HG02943 (cell line): ENCODE data around the gene GLRX5.
"Not testable (repeated sequence)": the region's sequence is repeated elsewhere in the genome, so short reads cannot be mapped to it uniquely, and the experiment has no call there.

Experiments
- ATAC-seq: cut with Tn5 transposase; IDR thresholded peaks from one replicate; pipeline ENCODE4 v1.9.1; 2021; ENCODE audit warnings: mild to moderate bottlenecking, low read depth, moderate library complexity; ENCODE audit not compliant: unreplicated experiment

GLRX5 gene

GRCh38 chr14:95549656-95550585, 15.1 kb downstream of the GLRX5 start:
- ATAC-seq, result no peak

- no peak for ATAC-seq
Measured at GRCh38 chr14:95551435-95551834, 16.6 kb downstream of the GLRX5 start.

- no peak for ATAC-seq
Measured at GRCh38 chr14:95553141-95553540, 18.3 kb downstream of the GLRX5 start.

- no peak for ATAC-seq
Measured at GRCh38 chr14:95555053-95555452, 20.2 kb downstream of the GLRX5 start.

- ATAC-seq, result no peak
Measured at GRCh38 chr14:95557291-95557690, 22.4 kb downstream of the GLRX5 start.

GRCh38 chr14:95557832-95558231, 23.0 kb downstream of the GLRX5 start:
- ATAC-seq, result no peak

- ATAC-seq, result no peak
Measured at GRCh38 chr14:95559203-95559602, 24.4 kb downstream of the GLRX5 start.

- ATAC-seq, result peak; percentile 70
Measured at GRCh38 chr14:95561001-95561412, 26.2 kb downstream of the GLRX5 start.

GRCh38 chr14:95562892-95563685, 28.2 kb downstream of the GLRX5 start:
- no peak for ATAC-seq

- ATAC-seq, result no peak
Measured at GRCh38 chr14:95564060-95564459, 29.2 kb downstream of the GLRX5 start.

- no peak for ATAC-seq
Measured at GRCh38 chr14:95569440-95569839, 34.6 kb downstream of the GLRX5 start.

- ATAC-seq, result no peak
Measured at GRCh38 chr14:95573313-95573712, 38.5 kb downstream of the GLRX5 start.

- no peak for ATAC-seq
Measured at GRCh38 chr14:95575840-95576473, 41.1 kb downstream of the GLRX5 start.

GRCh38 chr14:95577067-95577800, 42.4 kb downstream of the GLRX5 start:
- peak; percentile 95 for ATAC-seq

- ATAC-seq, result no peak
Measured at GRCh38 chr14:95577870-95578269, 43.0 kb downstream of the GLRX5 start.

- not testable (repeated sequence) for ATAC-seq
Measured at GRCh38 chr14:95583836-95584617, 49.2 kb downstream of the GLRX5 start.

GRCh38 chr14:95585953-95586620, 51.2 kb downstream of the GLRX5 start:
- no peak for ATAC-seq

- ATAC-seq, result not testable (repeated sequence)
Measured at GRCh38 chr14:95591182-95591581, 56.3 kb downstream of the GLRX5 start.
